Sigmoid colon (tissue), 7 donors: Measurements from ENCODE around the gene ADAMTS3. TPM values are rescaled to one million over a fixed set of nuclear protein-coding genes. Genes with fewer than 3 reads are reported as not detected.
A peak's percentile ranks its signal among the peaks of the same experiment; 100 is the strongest.

Source experiments
- DNase-seq: peaks from one replicate; pipeline ENCODE4 v3.0.0-alpha.2; 2019
- H3K27ac ChIP-seq, 4 donors: fragments of 200-600 bp; sonication (generic); one replicate each; pipeline ENCODE4 v1.5.1; 2016 to 2019; ENCODE audit warnings: mild to moderate bottlenecking in 1 of 4
- H3K27me3 ChIP-seq, 3 donors: fragments of 200-600 bp; sonication (generic); one replicate each; pipeline ENCODE4 v1.5.1; 2019; ENCODE audit warnings: mild to moderate bottlenecking in 1 of 3
- H3K36me3 ChIP-seq, 4 donors: fragments of 200-600 bp; sonication (generic); one replicate each; pipeline ENCODE4 v1.5.1; 2016 to 2019
- H3K4me1 ChIP-seq, 4 donors: fragments of 200-600 bp; sonication (generic); one replicate each; pipeline ENCODE4 v1.5.1; 2017 to 2019
- H3K4me3 ChIP-seq, 4 donors: fragments of 200-600 bp; sonication (generic); one replicate each; pipeline ENCODE4 v1.5.1; 2017 to 2019; ENCODE audit warnings: mild to moderate bottlenecking in 2 of 4, moderate library complexity in 1 of 4
- H3K9me3 ChIP-seq, 4 donors: fragments of 200-600 bp in 3 of 4; sonication (generic) in 3 of 4; one replicate each; pipeline versions ENCODE4 v1.5.1 to v1.6.1; 2013 to 2019
- CTCF ChIP-seq, 4 experiments: fragments of 450-650 bp in 3 of 4; fragments of 200-600 bp in 1 of 4; IDR thresholded peaks; one replicate each; pipeline ENCODE4 v1.5.1; 2016 to 2019; ENCODE audit warnings: antibody characterized with exemption in 4 of 4, mild to moderate bottlenecking in 3 of 4, moderate library complexity in 2 of 4
- EP300 ChIP-seq, 4 donors: sonication (generic); formaldehyde crosslinking; IDR thresholded peaks; one replicate each; pipeline ENCODE4 v1.6.1; 2017; ENCODE audit warnings: antibody characterized with exemption in 4 of 4
- POLR2A ChIP-seq, 2 donors: fragments of 450-650 bp; IDR thresholded peaks; one replicate each; pipeline ENCODE4 v1.6.1; 2016; ENCODE audit warnings: antibody characterized with exemption in 2 of 2, mild to moderate bottlenecking in 2 of 2, moderate library complexity in 2 of 2
- POLR2AphosphoS5 ChIP-seq, 4 donors: sonication (generic); formaldehyde crosslinking; IDR thresholded peaks; one replicate each; pipeline ENCODE4 v1.6.1; 2017; ENCODE audit warnings: antibody characterized with exemption in 4 of 4
- WGBS, 2 donors: extraction: QIAGEN DNeasy Blood & Tissue Kit; methylation state at CpG; one replicate each; pipeline ENCODE4 v1.1.7; 2013; 5-methylcytosine and 5-hydroxymethylcytosine counted together
- intact Hi-C: fragments of 100-400 bp; cut with DNase I; formaldehyde crosslinking; loops from one replicate; pipeline ENCODE4 v1.15.1; 2023
- polyA plus RNA-seq, 3 donors: library from polyadenylated mRNA; stranded (reverse); fragments of 200-250 nt; gene quantifications; one replicate each; pipeline ENCODE4 v1.2.3, GENCODE V29; 2013
- total RNA-seq, 4 donors: library from RNA; depleted of rRNA; stranded (reverse); fragments of >200 nt; gene quantifications; one replicate each; pipeline ENCODE4 v1.1.0, GENCODE V29; 2016
- donor health status: healthy with polysubstance abuse.
- donor health status: Bipolar disorder and iron deficiency.
- donor health status: healthy.

Gene ADAMTS3
- total and polyA plus RNA-seq, 7 donors, result 0.17 to 1.9 (median 1.1) TPM; not detected in 2

GRCh38 chr4:72300126-72300525 is 268.9 kb downstream of the ADAMTS3 start:
- TF ChIP-seq CTCF (IDR thresholded peaks at IDR 0.05) (no peak), POLR2A (IDR thresholded peaks at IDR 0.05) (no peak), EP300 (IDR thresholded peaks at IDR 0.05) (no peak), POLR2AphosphoS5 (IDR thresholded peaks at IDR 0.05) (no peak)
- Histone ChIP-seq H3K36me3 (no peaks in the 10 kb centered on the region), H3K9me3 (no peaks in the 10 kb centered on the region), H3K4me3 (no peak overlapping the region), H3K27ac (no peak overlapping the region), H3K4me1 (no peaks in the 10 kb centered on the region), H3K27me3 (no peaks in the 10 kb centered on the region)
- no peak for DNase-seq
- WGBS, 2 donors, result 73 to 85% methylated on average over 1 of the region's 1 CpG
- intact Hi-C loops, result no loop called here

- TF ChIP-seq CTCF (IDR thresholded peaks at IDR 0.05) (peak in 3 of 4 experiments; percentile 25 to 62 (median 31)), POLR2A (IDR thresholded peaks at IDR 0.05) (no peak)
- no peak overlapping the region for H3K27ac ChIP-seq
- H3K4me1 ChIP-seq, result no peaks in the 10 kb centered on the region
- intact Hi-C loops, result loop anchor here (2.0 kb wide), 1 partner anchor 173 kb away; no protein-coding TSS in a partner anchor
- H3K36me3 ChIP-seq, result no peaks in the 10 kb centered on the region
- H3K4me3 ChIP-seq, result no peak overlapping the region
- H3K27me3 ChIP-seq, result no peaks in the 10 kb centered on the region
- H3K9me3 ChIP-seq, result no peaks in the 10 kb centered on the region
- DNase-seq, result no peak
- 23 to 30% methylated on average over 5 of the region's 5 CpGs for whole genome bisulfite sequencing, 2 donors
Measured at GRCh38 chr4:72295966-72296557, 273.0 kb downstream of the ADAMTS3 start.

- Histone ChIP-seq H3K36me3 (no peaks in the 10 kb centered on the region), H3K27me3 (no peaks in the 10 kb centered on the region), H3K4me1 (no peaks in the 10 kb centered on the region), H3K4me3 (no peak overlapping the region), H3K9me3 (no peaks in the 10 kb centered on the region), H3K27ac (no peak overlapping the region)
- TF ChIP-seq POLR2A (IDR thresholded peaks at IDR 0.05) (no peak), POLR2AphosphoS5 (IDR thresholded peaks at IDR 0.05) (no peak), EP300 (IDR thresholded peaks at IDR 0.05) (no peak), CTCF (IDR thresholded peaks at IDR 0.05) (no peak)
- no peak for DNase-seq
- WGBS, 2 donors, result 94 to 95% methylated on average over 9 of the region's 9 CpGs
- intact Hi-C loops, result no loop called here
Measured at GRCh38 chr4:72290737-72291136, 278.3 kb downstream of the ADAMTS3 start.

- Histone ChIP-seq H3K27ac (no peak overlapping the region), H3K9me3 (no peaks in the 10 kb centered on the region), H3K27me3 (no peaks in the 10 kb centered on the region), H3K4me1 (no peaks in the 10 kb centered on the region), H3K36me3 (no peaks in the 10 kb centered on the region), H3K4me3 (no peak overlapping the region)
- intact Hi-C loops, result no loop called here
- no peak for TF ChIP-seq CTCF (IDR thresholded peaks at IDR 0.05)
- TF ChIP-seq POLR2A (IDR thresholded peaks at IDR 0.05), result no peak
- TF ChIP-seq POLR2AphosphoS5 (IDR thresholded peaks at IDR 0.05), result no peak
- TF ChIP-seq EP300 (IDR thresholded peaks at IDR 0.05), result no peak
- no peak for DNase-seq
- WGBS, 2 donors, result 42 to 87% methylated on average over 2 of the region's 2 CpGs
Measured at GRCh38 chr4:72286910-72287309, 282.1 kb downstream of the ADAMTS3 start.

- TF ChIP-seq CTCF (IDR thresholded peaks at IDR 0.05) (no peak), POLR2AphosphoS5 (IDR thresholded peaks at IDR 0.05) (no peak), POLR2A (IDR thresholded peaks at IDR 0.05) (no peak), EP300 (IDR thresholded peaks at IDR 0.05) (no peak)
- Histone ChIP-seq H3K36me3 (no peaks in the 10 kb centered on the region), H3K27ac (no peak overlapping the region), H3K9me3 (no peaks in the 10 kb centered on the region), H3K27me3 (no peaks in the 10 kb centered on the region), H3K4me3 (no peak overlapping the region), H3K4me1 (no peaks in the 10 kb centered on the region)
- DNase-seq, result no peak
- WGBS, 2 donors, result 89 to 95% methylated on average over 1 of the region's 1 CpG
- intact Hi-C loops, result no loop called here
Measured at GRCh38 chr4:72286185-72286584, 282.8 kb downstream of the ADAMTS3 start.
